B cell (primary cell): ENCODE data around the gene ZFYVE21. TPM values are rescaled to one million over a fixed set of nuclear protein-coding genes. Genes with fewer than 3 reads are reported as not detected.

Experiments used
- ATAC-seq: fragments of 200-7000 bp; cut with Tn5 transposase; one replicate; pipeline ENCODE4 v1.10.0; 2021; ENCODE audit warnings: low read depth, mild to moderate bottlenecking, moderate number of reproducible peaks, moderate library complexity
- CTCF ChIA-PET: fragments of 350-600 bp; sonication (Branson Sonifier 250); formaldehyde crosslinking; loops from one replicate; lab custom pipeline; 2021; ENCODE audit warnings: antibody characterized with exemption, inconsistent platforms; lab: Charles Lee
- POLR2A ChIA-PET: fragments of 350-600 bp; sonication (Branson Sonifier 250); formaldehyde crosslinking; loops from one replicate; lab custom pipeline; 2021; ENCODE audit warnings: antibody characterized with exemption; lab: Charles Lee
- DNase-seq: peaks from one replicate; pipeline ENCODE4 v3.0.0; 2013
- H2AFZ ChIP-seq: 2 replicates; pipeline ENCODE4 v1.6.1; 2012; ENCODE audit warnings: mild to moderate bottlenecking, low read depth, low read length; ENCODE audit not compliant: insufficient read depth, poor library complexity, severe bottlenecking
- H3K27ac ChIP-seq, 2 donors: 1 replicate in 1 of 2; 2 replicates in 1 of 2; pipeline ENCODE4 v1.5.1; 2012 to 2013; ENCODE audit warnings: low read length in 2 of 2, mild to moderate bottlenecking in 2 of 2, moderate library complexity in 1 of 2
- H3K27me3 ChIP-seq, 4 experiments: fragments of 200-600 bp in 1 of 4; sonication (generic) in 1 of 4; replicated peaks in 1 of 4; 1 replicate in 2 of 4; 2 replicates in 2 of 4; pipeline versions ENCODE4 v1.6.1 to v1.7.0; 2013 to 2016; ENCODE audit warnings: low read length in 3 of 4, mild to moderate bottlenecking in 2 of 4, mixed read lengths in 1 of 4, moderate library complexity in 1 of 4; ENCODE audit not compliant: insufficient read depth in 4 of 4, control insufficient read depth in 3 of 4; ENCODE audit errors: control extremely low read depth in 1 of 4
- H3K36me3 ChIP-seq, 2 experiments: replicated peaks in 1 of 2; 1 replicate in 1 of 2; 2 replicates in 1 of 2; pipeline versions ENCODE4 v1.6.1 to v1.7.1; 2013; ENCODE audit warnings: low read length in 1 of 2; ENCODE audit not compliant: insufficient read depth in 2 of 2, control insufficient read depth in 1 of 2; ENCODE audit errors: control extremely low read depth in 1 of 2, extremely low read depth in 1 of 2
- H3K4me1 ChIP-seq, 2 donors: fragments of 200-600 bp in 1 of 2; sonication (generic) in 1 of 2; 1 replicate in 1 of 2; 2 replicates in 1 of 2; pipeline versions ENCODE4 v1.5.1 to v1.6.1; 2013 to 2017; ENCODE audit warnings: low read length in 2 of 2; ENCODE audit not compliant: control insufficient read depth in 2 of 2, insufficient read depth in 2 of 2
- H3K4me2 ChIP-seq: replicated peaks from 2 replicates; pipeline ENCODE3; 2012; ENCODE audit warnings: mild to moderate bottlenecking, low read depth, low read length; ENCODE audit not compliant: poor library complexity, severe bottlenecking
- H3K4me3 ChIP-seq, 5 experiments: fragments of 200-600 bp in 1 of 5; sonication (generic) in 1 of 5; 1 replicate in 3 of 5; 2 replicates in 2 of 5; pipeline versions ENCODE4 v1.5.1 to v1.7.0; 2011 to 2016; ENCODE audit warnings: low read length in 4 of 5, mild to moderate bottlenecking in 4 of 5, low read depth in 2 of 5, control low read depth in 1 of 5, moderate library complexity in 1 of 5; ENCODE audit not compliant: insufficient read depth in 1 of 5; ENCODE audit errors: control extremely low read depth in 1 of 5, extremely low read depth in 1 of 5
- H3K79me2 ChIP-seq: fragments of 200-600 bp; sonication (generic); one replicate; pipeline ENCODE4 v1.6.0; 2016; ENCODE audit warnings: low read length; ENCODE audit not compliant: control insufficient read depth, insufficient read depth
- H3K9ac ChIP-seq: fragments of 200-600 bp; sonication (generic); 2 replicates; pipeline ENCODE4 v1.6.1; 2017; ENCODE audit warnings: mild to moderate bottlenecking, low read length, moderate library complexity
- H3K9me3 ChIP-seq, 3 donors: one replicate each; pipeline versions ENCODE4 v1.6.1 to v1.7.1; 2013; ENCODE audit warnings: low read length in 2 of 3; ENCODE audit not compliant: control insufficient read depth in 2 of 3, insufficient read depth in 1 of 3; ENCODE audit errors: control extremely low read depth in 1 of 3
- H4K20me1 ChIP-seq: 2 replicates; pipeline ENCODE4 v1.6.0; 2012; ENCODE audit warnings: mild to moderate bottlenecking, low read length; ENCODE audit not compliant: insufficient read depth, control insufficient read depth, poor library complexity, severe bottlenecking
- H3K27ac Mint-ChIP-seq: one replicate; pipeline ENCODE4 v1.8.0; 2021; ENCODE audit warnings: mixed read lengths
- H3K27me3 Mint-ChIP-seq: one replicate; pipeline ENCODE4 v1.8.0; 2021; ENCODE audit warnings: mixed read lengths
- H3K4me1 Mint-ChIP-seq: one replicate; pipeline ENCODE4 v1.8.0; 2021; ENCODE audit warnings: mixed read lengths
- H3K4me3 Mint-ChIP-seq: one replicate; pipeline ENCODE4 v1.8.0; 2021; ENCODE audit warnings: mixed read lengths
- H3K9me3 Mint-ChIP-seq: one replicate; pipeline ENCODE4 v1.8.0; 2022; ENCODE audit warnings: mixed read lengths; ENCODE audit not compliant: insufficient read depth
- CTCF ChIP-seq: fragments of 200-600 bp; IDR thresholded peaks from one replicate; pipeline ENCODE4 v1.8.0; 2022; ENCODE audit warnings: antibody characterized with exemption, mild to moderate bottlenecking
- EZH2 ChIP-seq: IDR thresholded peaks from 2 replicates; pipeline ENCODE4 v1.6.1; 2012; ENCODE audit warnings: borderline replicate concordance, low read depth, mild to moderate bottlenecking, moderate library complexity, low read length; ENCODE audit not compliant: insufficient read depth, poor library complexity, severe bottlenecking
- WGBS: methylation state at CpG from one replicate; pipeline ENCODE4 v1.1.5; 2013; ENCODE audit warnings: missing lambda C conversion rate; ENCODE audit not compliant: insufficient coverage; 5-methylcytosine and 5-hydroxymethylcytosine counted together
- intact Hi-C: fragments of 100-400 bp; cut with micrococcal nuclease; formaldehyde crosslinking; loops from one replicate; pipeline ENCODE4 v1.10.0; 2022
- polyA plus RNA-seq: library from polyadenylated mRNA; depleted of rRNA; stranded (reverse); fragments of >200 nt; gene quantifications from 2 replicates; pipeline ENCODE4 v1.2.3, GENCODE V29; 2012
- total RNA-seq, 2 donors: library from RNA; stranded (reverse); fragments of 120-200 nt in 1 of 2; gene quantifications; 1 replicate in 1 of 2; 2 replicates in 1 of 2; pipeline versions ENCODE4 v1.2.3 to v1.2.4, GENCODE V29; 2013 to 2022

Gene ZFYVE21
- total and polyA plus RNA-seq, 2 donors (not counting 1 experiment from before 2014, with no cell fraction given) = 17.0 to 18.6 TPM

DNA sequence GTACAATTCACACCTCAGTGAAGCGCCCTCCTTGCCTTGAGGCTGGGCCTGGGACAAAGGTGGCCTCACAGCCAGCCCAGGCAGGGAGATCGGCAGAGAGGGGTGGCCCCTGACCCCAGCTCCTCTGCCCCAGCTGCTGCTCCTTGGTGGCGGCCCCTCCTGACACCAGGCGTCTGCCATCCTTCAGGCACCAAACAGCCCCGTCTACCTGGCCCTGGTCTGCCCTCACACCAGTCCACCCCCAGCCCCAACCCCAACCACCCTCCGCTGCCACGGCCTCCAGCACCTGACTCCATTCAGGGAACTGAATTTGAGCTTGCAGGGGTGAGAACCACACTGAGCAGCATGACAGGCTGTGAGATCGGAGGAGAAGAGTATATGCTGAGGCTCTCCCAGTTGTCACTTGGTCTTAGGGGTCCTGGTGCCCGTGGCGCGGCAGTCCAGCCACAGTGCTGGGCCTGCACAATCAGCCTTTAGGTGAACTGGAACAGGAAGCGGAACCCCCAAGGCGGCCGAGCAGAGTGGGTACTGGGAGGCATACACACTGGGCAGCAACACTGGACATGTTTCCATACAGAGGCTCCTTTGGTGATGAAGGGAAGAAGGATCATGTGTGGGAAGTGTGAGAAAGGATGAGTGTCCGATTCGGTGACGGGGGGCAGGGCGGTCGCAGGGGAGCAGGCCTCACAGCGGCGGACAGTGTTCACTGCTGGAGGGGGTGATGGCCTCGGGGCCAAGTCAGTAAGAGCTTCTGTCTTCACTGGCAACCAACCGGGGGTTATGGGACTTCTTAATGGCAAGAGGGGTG is 18.7 kb downstream of the ZFYVE21 start:
- ATAC-seq = no peak
- no peak overlapping the region for H3K4me2 ChIP-seq
- H3K79me2 ChIP-seq = no peaks in the 10 kb centered on the region
- Mint-ChIP-seq H3K27ac (no peak overlapping the region), H3K27me3 (no peaks in the 10 kb centered on the region), H3K9me3 (no peaks in the 10 kb centered on the region), H3K4me1 (no peaks in the 10 kb centered on the region), H3K4me3 (no peak overlapping the region)
- H3K27ac ChIP-seq = no peak overlapping the region
- CTCF ChIA-PET = no interaction called here
- H3K27me3 ChIP-seq = no peaks in the 10 kb centered on the region
- no peaks in the 10 kb centered on the region for H3K4me1 ChIP-seq
- no peaks in the 10 kb centered on the region for H3K9me3 ChIP-seq
- WGBS = 97% methylated on average over 23 of the region's 23 CpGs
- POLR2A ChIA-PET = no interaction called here
- H2AFZ ChIP-seq = no peak overlapping the region
- H3K9ac ChIP-seq = no peak overlapping the region
- TF ChIP-seq EZH2 (no peak), CTCF (no peak)
- DNase-seq = no peak
- H3K4me3 ChIP-seq = no peak overlapping the region
- peaks cover 0 to 10% of the 10 kb centered on the region in 2 experiments for H3K36me3 ChIP-seq
- intact Hi-C loops = no loop called here
- no peaks in the 10 kb centered on the region for H4K20me1 ChIP-seq

DNA sequence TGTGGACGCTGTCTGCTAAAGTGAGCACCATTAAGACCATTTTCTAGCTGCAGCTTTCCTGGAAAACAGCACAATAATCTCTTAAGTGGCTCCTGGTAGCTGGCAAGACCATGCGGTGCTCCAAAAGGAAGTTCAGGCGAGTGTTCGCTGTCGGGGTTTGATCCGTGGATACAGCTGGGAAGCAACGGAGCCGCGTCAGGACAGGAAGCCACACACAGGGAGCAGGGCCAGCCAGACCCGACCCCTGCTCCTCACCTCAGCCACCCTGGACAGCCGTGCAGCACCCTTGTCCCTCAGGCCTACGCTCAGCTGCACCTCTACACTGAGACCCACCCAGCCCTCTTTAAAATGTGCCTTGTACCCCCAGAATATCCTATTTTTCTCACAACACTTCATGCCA is 19.4 kb downstream of the ZFYVE21 start:
- H3K4me3 ChIP-seq = no peak overlapping the region
- DNase-seq = no peak
- WGBS = 96% methylated on average over 12 of the region's 12 CpGs

More for the DNA sequence above, 19.4 kb downstream of the ZFYVE21 start:
- ATAC-seq = no peak
- CTCF ChIA-PET = no interaction called here
- peaks cover 0 to 8% of the 10 kb centered on the region in 2 experiments for H3K36me3 ChIP-seq
- H2AFZ ChIP-seq = no peak overlapping the region
- H3K27me3 ChIP-seq = no peaks in the 10 kb centered on the region
- H3K9ac ChIP-seq = no peak overlapping the region
- H3K9me3 Mint-ChIP-seq = no peaks in the 10 kb centered on the region
- H3K4me1 Mint-ChIP-seq = no peaks in the 10 kb centered on the region
- H4K20me1 ChIP-seq = no peaks in the 10 kb centered on the region
- no peak overlapping the region for H3K4me3 Mint-ChIP-seq
- H3K27me3 Mint-ChIP-seq = no peaks in the 10 kb centered on the region
- H3K4me2 ChIP-seq = no peak overlapping the region
- POLR2A ChIA-PET = no interaction called here
- H3K79me2 ChIP-seq = no peaks in the 10 kb centered on the region
- no peak overlapping the region for H3K27ac Mint-ChIP-seq
- intact Hi-C loops = no loop called here
- H3K27ac ChIP-seq = no peak overlapping the region
- H3K4me1 ChIP-seq = no peaks in the 10 kb centered on the region
- TF ChIP-seq CTCF = no peak
- TF ChIP-seq EZH2 = no peak
- H3K9me3 ChIP-seq = no peaks in the 10 kb centered on the region
